ENCODE results near the gene AHDC1.

AHDC1 gene

GRCh38 chr1:27634177-27634984 is 30.4 kb upstream of the AHDC1 start:
- Histone ChIP-seq H3K4me3 (ENCODE audit: low read depth, low read length) (peak overlapping the region; percentile 37), H3K36me3 (no peaks in the 10 kb centered on the region), H3K9me3 (no peaks in the 10 kb centered on the region), H3K27me3 (no peaks in the 10 kb centered on the region), H3K4me1 (peaks cover 5% of the 10 kb centered on the region; the same call in 1 of the 2 replicates)
- DNase-seq: peak; percentile 25
- no peak for TF ChIP-seq CTCF (IDR thresholded peaks at IDR 0.05; ENCODE audit: low read depth, low read length)

- no peak for TF ChIP-seq CTCF (IDR thresholded peaks at IDR 0.05; ENCODE audit: low read depth, low read length)
- Histone ChIP-seq H3K27me3 (no peaks in the 10 kb centered on the region), H3K9me3 (no peaks in the 10 kb centered on the region), H3K36me3 (no peaks in the 10 kb centered on the region), H3K4me3 (ENCODE audit: low read depth, low read length) (peak overlapping the region; percentile 37), H3K4me1 (peaks cover 10% of the 10 kb centered on the region; the same call in 1 of the 2 replicates)
- DNase-seq: no peak
These were observed 29.8 kb upstream of the AHDC1 start for GRCh38 chr1:27633640-27634176.

GRCh38 chr1:27633298-27633610 is 29.3 kb upstream of the AHDC1 start:
- DNase-seq: no peak
- no peak for TF ChIP-seq CTCF (IDR thresholded peaks at IDR 0.05; ENCODE audit: low read depth, low read length)
- Histone ChIP-seq H3K4me1 (peaks cover 13% of the 10 kb centered on the region), H3K9me3 (no peaks in the 10 kb centered on the region), H3K36me3 (no peaks in the 10 kb centered on the region), H3K4me3 (ENCODE audit: low read depth, low read length) (no peak overlapping the region), H3K27me3 (no peaks in the 10 kb centered on the region)

GRCh38 chr1:27632387-27633297 is 28.7 kb upstream of the AHDC1 start:
- Histone ChIP-seq H3K27me3 (no peaks in the 10 kb centered on the region), H3K36me3 (no peaks in the 10 kb centered on the region), H3K9me3 (no peaks in the 10 kb centered on the region), H3K4me1 (peaks cover 13% of the 10 kb centered on the region), H3K4me3 (ENCODE audit: low read depth, low read length) (no peak overlapping the region)
- TF ChIP-seq CTCF (IDR thresholded peaks at IDR 0.05; ENCODE audit: low read depth, low read length): no peak
- no peak for DNase-seq

- H3K4me1 ChIP-seq: peaks cover 13% of the 10 kb centered on the region
- H3K36me3 ChIP-seq: no peaks in the 10 kb centered on the region
- H3K4me3 ChIP-seq (ENCODE audit: low read depth, low read length): no peak overlapping the region
- no peak for DNase-seq
- TF ChIP-seq CTCF (IDR thresholded peaks at IDR 0.05; ENCODE audit: low read depth, low read length): no peak
- no peaks in the 10 kb centered on the region for H3K9me3 ChIP-seq
- no peaks in the 10 kb centered on the region for H3K27me3 ChIP-seq
These were observed 27.0 kb upstream of the AHDC1 start for GRCh38 chr1:27630859-27631491.

Data from BE2C (cell line).